Hepatic stellate cell (primary cell): ENCODE data around the gene METTL23.
A peak's percentile ranks its signal among the peaks of the same experiment; 100 is the strongest.
"Not testable (repeated sequence)": the region's sequence is repeated elsewhere in the genome, so short reads cannot be mapped to it uniquely, and the experiment has no call there.

Source experiments
- DNase-seq: peaks from one replicate; pipeline ENCODE4 v3.0.0; 2011; ENCODE audit warnings: low spot score

METTL23 gene

GRCh38 chr17:76735586-76736348, 9.1 kb downstream of the METTL23 start:
- no peak for DNase-seq

- DNase-seq = peak; percentile 66
These were observed 9.9 kb downstream of the METTL23 start for GRCh38 chr17:76736349-76737081.

- DNase-seq = peak; percentile 97
These were observed 10.5 kb downstream of the METTL23 start, which contains the start of gene SRSF2 for GRCh38 chr17:76737082-76737675. Gene SRSF2, minus strand, starts transcription at chr17:76737331. Its CDS starts 171 bp downstream, at chr17:76737160.

DNA sequence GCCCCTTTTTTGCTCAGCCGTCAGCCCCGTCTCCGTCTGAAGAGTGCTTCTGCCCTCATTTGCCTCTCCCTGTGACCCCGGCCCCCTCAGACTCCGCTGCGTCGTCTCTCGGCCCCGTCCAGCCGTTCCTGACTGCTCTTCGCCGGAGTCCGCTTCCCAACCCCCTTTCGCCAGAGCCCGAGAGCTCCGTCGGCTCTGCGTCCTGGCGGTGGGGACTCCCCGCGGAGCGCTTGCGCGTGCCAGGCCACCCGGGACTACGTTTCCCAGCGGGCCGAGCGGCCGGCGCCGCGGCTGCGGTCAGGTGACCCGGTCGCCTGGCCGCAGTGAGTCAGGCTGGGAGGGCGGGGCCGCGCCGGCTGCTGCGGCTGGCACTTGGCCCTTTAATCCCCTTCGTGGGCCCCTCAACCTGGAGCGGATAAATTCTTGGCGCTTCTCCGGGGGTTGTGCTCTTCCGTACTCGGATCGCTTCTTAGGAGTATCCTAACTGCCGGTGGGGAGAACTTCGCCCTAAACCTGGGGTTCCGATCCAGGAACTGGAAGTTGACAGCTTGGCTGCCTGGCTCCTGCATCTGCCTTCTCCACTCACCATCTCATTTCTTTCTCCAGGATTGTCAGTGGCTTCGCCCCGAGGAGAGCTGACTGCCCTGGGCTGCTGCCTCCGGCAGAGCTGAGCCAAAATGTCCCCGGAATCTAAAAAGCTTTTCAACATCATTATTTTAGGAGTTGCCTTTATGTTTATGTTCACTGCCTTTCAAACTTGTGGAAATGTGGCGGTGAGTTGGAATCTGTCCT, 11.2 kb downstream of the METTL23 start, which contains the start of gene MFSD11:
MFSD11 (plus strand) TSS at position 444 of the 792 bp plus-strand sequence; CDS start at position 678, 234 bp downstream.
- DNase-seq = peak; percentile 97

DNA sequence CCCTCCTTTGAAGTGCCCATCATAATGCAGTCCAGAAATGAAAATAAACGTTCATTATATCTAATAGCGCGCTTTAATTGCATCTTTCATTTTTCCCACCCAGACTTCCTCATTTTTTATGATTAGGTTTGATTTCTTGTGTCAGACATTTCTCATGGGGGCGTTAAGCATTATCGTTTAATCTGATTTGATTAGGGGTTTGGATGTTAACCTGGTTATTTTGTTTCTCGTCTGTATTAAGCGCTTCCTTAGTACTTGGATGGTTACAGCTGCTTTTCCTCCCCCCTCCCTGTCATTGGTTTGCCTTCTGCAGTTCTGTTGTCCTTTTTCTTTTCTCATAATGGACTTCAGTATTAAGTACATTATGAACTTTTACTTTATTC, 11.8 kb downstream of the METTL23 start:
- DNase-seq = no peak

GRCh38 chr17:76739568-76740115, 13.0 kb downstream of the METTL23 start:
- DNase-seq = not testable (repeated sequence)

GRCh38 chr17:76740329-76741118, 13.9 kb downstream of the METTL23 start:
- peak; percentile 65 for DNase-seq

- DNase-seq = no peak
These were observed 16.3 kb downstream of the METTL23 start for GRCh38 chr17:76742958-76743357.

GRCh38 chr17:76744747-76745146, 18.1 kb downstream of the METTL23 start:
- DNase-seq = no peak

DNA sequence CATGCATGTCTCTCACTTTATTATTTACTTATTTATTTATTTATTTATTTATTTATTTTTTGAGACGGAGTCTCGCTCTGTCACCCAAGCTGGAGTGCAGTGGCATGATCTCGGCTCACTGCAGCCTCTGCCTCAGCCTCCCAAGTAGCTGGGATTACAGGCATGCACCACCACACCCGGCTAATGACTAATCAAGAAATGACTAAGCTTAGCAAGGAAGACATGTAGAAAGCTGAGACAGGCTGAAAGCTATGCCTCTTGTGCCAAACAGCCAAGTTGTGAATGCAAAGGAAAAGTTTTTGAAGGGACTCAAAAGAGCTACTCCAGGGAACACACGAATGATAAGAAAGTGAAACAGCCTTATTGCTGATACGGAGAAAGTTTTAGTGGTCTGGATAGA, 19.1 kb downstream of the METTL23 start:
- not testable (repeated sequence) for DNase-seq

DNA sequence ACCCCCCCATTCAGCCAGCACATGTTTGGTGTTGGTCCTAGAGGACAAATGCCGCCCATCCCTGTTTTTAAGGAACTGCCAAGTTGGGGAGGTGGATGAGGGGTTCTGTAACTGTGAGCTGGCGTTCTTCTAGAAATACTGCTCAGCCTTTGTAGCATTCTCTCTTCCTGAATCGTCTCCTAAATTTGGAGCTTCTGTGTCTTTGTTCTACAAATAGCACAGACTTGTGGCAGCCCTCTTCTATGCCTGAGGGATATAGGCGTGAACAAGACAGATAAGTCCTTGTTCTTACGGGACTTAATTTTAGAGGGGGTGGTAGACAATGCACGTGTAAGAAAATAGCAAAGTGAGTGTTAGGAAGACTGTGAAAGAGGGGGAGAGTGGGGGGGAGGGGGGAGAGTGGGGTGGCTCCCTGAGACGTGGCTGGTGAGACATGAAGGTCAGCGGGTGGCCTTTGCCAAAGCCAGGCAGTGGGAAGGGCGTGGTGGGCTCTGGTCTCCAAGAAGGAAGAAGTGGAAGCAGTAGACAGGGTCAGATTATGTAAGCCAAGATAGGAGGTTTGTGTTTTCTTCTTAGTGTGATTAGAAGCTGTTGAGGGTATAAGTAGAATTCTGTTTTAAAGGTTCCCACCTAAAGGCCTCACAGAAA, 21.2 kb downstream of the METTL23 start:
- no peak for DNase-seq

- no peak for DNase-seq
These were observed 22.0 kb downstream of the METTL23 start for GRCh38 chr17:76748657-76749056.

- no peak for DNase-seq
These were observed 24.9 kb downstream of the METTL23 start for GRCh38 chr17:76751416-76751993.

DNA sequence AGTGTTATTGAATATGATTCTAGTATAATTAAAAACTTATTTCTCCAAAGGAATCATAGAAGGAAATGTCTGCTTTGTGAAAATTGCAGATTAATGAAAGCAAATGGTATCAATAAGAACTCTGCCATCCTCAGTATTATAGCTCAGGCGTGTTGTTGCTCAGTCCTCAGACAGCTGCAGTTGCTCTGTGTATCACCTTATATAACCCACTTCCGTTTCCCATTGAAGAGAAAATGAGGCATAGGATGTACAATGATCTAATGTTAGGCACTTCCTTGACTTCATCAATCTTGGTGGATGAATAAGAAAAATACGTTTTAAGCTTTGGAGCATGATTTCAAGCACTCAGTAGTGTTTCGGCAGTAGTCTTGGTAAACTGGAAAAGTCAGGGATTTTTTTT, 25.4 kb downstream of the METTL23 start:
- no peak for DNase-seq

GRCh38 chr17:76753061-76753961, 26.7 kb downstream of the METTL23 start:
- DNase-seq = no peak

- DNase-seq = no peak
These were observed 28.6 kb downstream of the METTL23 start for GRCh38 chr17:76755285-76755684.

GRCh38 chr17:76757256-76757655, 30.6 kb downstream of the METTL23 start:
- no peak for DNase-seq

DNA sequence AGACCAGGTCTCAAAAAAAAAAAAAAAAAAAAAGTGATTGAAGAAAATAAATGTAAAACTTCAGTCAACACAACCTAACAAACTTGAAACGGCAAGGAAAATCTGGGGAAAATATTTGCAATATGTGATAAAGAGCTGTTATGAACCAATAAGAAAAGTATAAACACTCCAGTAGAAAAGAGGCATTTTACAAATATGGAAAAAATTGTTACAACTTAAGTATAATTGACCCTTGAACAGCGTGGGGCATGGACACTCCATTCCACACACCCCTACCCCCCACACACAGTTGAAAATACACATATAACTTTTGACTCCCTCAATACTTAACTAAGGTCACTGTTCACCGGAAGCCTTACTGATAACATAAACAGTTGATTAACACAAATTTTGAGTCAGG, 31.9 kb downstream of the METTL23 start:
- DNase-seq = no peak
